HepG2 (cell line): ENCODE measurements around the gene PCTP. TPM values are rescaled to one million over a fixed set of nuclear protein-coding genes. Genes with fewer than 3 reads are reported as not detected.

Experiments used
- ARNT ChIP-seq: fragments of 450-650 bp; IDR thresholded peaks from 2 replicates; pipeline ENCODE4 v1.6.1; 2017
- CBFB ChIP-seq: sonication (generic); formaldehyde crosslinking; IDR thresholded peaks from 2 replicates; pipeline ENCODE4 v1.4.0; 2020; ENCODE audit warnings: missing genetic modification reagents
- EHMT2 ChIP-seq: fragments of 200-600 bp; sonication (generic); IDR thresholded peaks from 2 replicates; pipeline ENCODE4 v1.7.0; 2017; ENCODE audit warnings: antibody characterized with exemption, low read depth, low read length, borderline replicate concordance
- ETV5 ChIP-seq: IDR thresholded peaks from 2 replicates; pipeline ENCODE4 v1.6.1; 2018; ENCODE audit warnings: missing biosample characterization, missing genetic modification reagents, inconsistent platforms, borderline replicate concordance
- GTF3A ChIP-seq: sonication (generic); formaldehyde crosslinking; conservative IDR thresholded peaks from 2 replicates; pipeline ENCODE4 v1.4.0; 2020; ENCODE audit warnings: mild to moderate bottlenecking, missing genetic modification reagents
- MAFF ChIP-seq: IDR thresholded peaks from 2 replicates; pipeline ENCODE4 v1.6.1; 2011; ENCODE audit warnings: low read depth, low read length, improper control_type of control experiment
- SP140L ChIP-seq: sonication (generic); formaldehyde crosslinking; IDR thresholded peaks from 2 replicates; pipeline ENCODE4 v1.4.0; 2020; ENCODE audit warnings: missing genetic modification reagents, borderline replicate concordance
- ZBTB3 ChIP-seq: sonication (generic); formaldehyde crosslinking; IDR thresholded peaks from 2 replicates; pipeline ENCODE4 v1.4.0; 2020; ENCODE audit warnings: low read depth, mild to moderate bottlenecking, moderate library complexity, missing genetic modification reagents, borderline replicate concordance
- ZBTB7B ChIP-seq: sonication (generic); formaldehyde crosslinking; IDR thresholded peaks from 2 replicates; pipeline ENCODE4 v1.4.0; 2020; ENCODE audit warnings: missing genetic modification reagents
- ZMYM4 ChIP-seq: sonication (generic); formaldehyde crosslinking; IDR thresholded peaks from 2 replicates; pipeline ENCODE4 v1.8.1; 2023; ENCODE audit warnings: mild to moderate bottlenecking, missing genetic modification reagents
- ZNF12 ChIP-seq: sonication (generic); formaldehyde crosslinking; IDR thresholded peaks from 2 replicates; pipeline ENCODE4 v1.5.0; 2020; ENCODE audit warnings: missing genetic modification reagents
- ZNF30 ChIP-seq: sonication (generic); formaldehyde crosslinking; IDR thresholded peaks from 2 replicates; pipeline ENCODE4 v1.5.0; 2020; ENCODE audit warnings: mild to moderate bottlenecking, missing genetic modification reagents
- ZNF326 ChIP-seq: sonication (generic); formaldehyde crosslinking; IDR thresholded peaks from 2 replicates; pipeline ENCODE4 v1.4.0; 2020; ENCODE audit warnings: missing genetic modification reagents, borderline replicate concordance
- ZNF619 ChIP-seq: sonication (generic); formaldehyde crosslinking; IDR thresholded peaks from 2 replicates; pipeline ENCODE4 v1.4.0; 2020; ENCODE audit warnings: mild to moderate bottlenecking, missing genetic modification reagents
- ZNF660 ChIP-seq: sonication (generic); formaldehyde crosslinking; IDR thresholded peaks from 2 replicates; pipeline ENCODE4 v1.5.1; 2020; ENCODE audit warnings: mild to moderate bottlenecking, low read depth, missing genetic modification reagents, borderline replicate concordance
- polyA plus RNA-seq, 8 experiments: library from polyadenylated mRNA; depleted of rRNA in 3 of 8; stranded (reverse) in 7 of 8; unstranded in 1 of 8; fragments of >200 nt; fragmentation: Illumina TruSeq in 4 of 8; extraction: Trizol in 4 of 8; gene quantifications; 2 replicates each; pipeline versions ENCODE4 v1.2.1 to v1.2.3, GENCODE V29; 2011 to 2016; ENCODE audit warnings: low read depth in 4 of 8, missing spikeins in 1 of 8, mixed read lengths in 1 of 8; ENCODE audit not compliant: insufficient read depth in 1 of 8
- total RNA-seq, 5 experiments: library from RNA; depleted of rRNA; stranded (reverse); fragments of >200 nt; fragmentation: Illumina TruSeq; extraction: Trizol; gene quantifications; 2 replicates each; pipeline ENCODE4 v1.2.3, GENCODE V29; 2016; ENCODE audit warnings: low read depth in 1 of 5
- TF ChIP-seq, protein P1 (sequence below): sonication (generic); formaldehyde crosslinking; IDR thresholded peaks from 2 replicates; pipeline ENCODE4 v1.8.1; 2023; ENCODE audit warnings: mild to moderate bottlenecking, missing genetic modification reagents, borderline replicate concordance
- TF ChIP-seq, protein P2 (sequence below): sonication (generic); formaldehyde crosslinking; IDR thresholded peaks from 2 replicates; pipeline ENCODE4 v1.4.0; 2020; ENCODE audit warnings: mild to moderate bottlenecking, missing genetic modification reagents
- TF ChIP-seq, protein P3 (sequence below): IDR thresholded peaks from 2 replicates; pipeline ENCODE4 v1.6.1; 2016; ENCODE audit warnings: mild to moderate bottlenecking, missing biosample characterization, missing genetic modification reagents
- TF ChIP-seq, protein P4 (sequence below): sonication (generic); formaldehyde crosslinking; IDR thresholded peaks from 2 replicates; pipeline ENCODE4 v1.4.0; 2020; ENCODE audit warnings: missing genetic modification reagents, low read depth, mild to moderate bottlenecking, borderline replicate concordance
- TF ChIP-seq, protein P5 (sequence below): sonication (generic); formaldehyde crosslinking; conservative IDR thresholded peaks from 2 replicates; pipeline ENCODE4 v1.4.0; 2020; ENCODE audit warnings: missing genetic modification reagents
- TF ChIP-seq, protein P6 (sequence below): sonication (generic); formaldehyde crosslinking; IDR thresholded peaks from 2 replicates; pipeline ENCODE4 v1.5.1; 2020; ENCODE audit warnings: missing genetic modification reagents, mild to moderate bottlenecking, borderline replicate concordance

Gene PCTP
- total and polyA plus RNA-seq, 2 of the 13 experiments (the other 11 are each of a cell fraction or from before 2014, with no cell fraction given), result 37.1 to 50.7 TPM

DNA sequence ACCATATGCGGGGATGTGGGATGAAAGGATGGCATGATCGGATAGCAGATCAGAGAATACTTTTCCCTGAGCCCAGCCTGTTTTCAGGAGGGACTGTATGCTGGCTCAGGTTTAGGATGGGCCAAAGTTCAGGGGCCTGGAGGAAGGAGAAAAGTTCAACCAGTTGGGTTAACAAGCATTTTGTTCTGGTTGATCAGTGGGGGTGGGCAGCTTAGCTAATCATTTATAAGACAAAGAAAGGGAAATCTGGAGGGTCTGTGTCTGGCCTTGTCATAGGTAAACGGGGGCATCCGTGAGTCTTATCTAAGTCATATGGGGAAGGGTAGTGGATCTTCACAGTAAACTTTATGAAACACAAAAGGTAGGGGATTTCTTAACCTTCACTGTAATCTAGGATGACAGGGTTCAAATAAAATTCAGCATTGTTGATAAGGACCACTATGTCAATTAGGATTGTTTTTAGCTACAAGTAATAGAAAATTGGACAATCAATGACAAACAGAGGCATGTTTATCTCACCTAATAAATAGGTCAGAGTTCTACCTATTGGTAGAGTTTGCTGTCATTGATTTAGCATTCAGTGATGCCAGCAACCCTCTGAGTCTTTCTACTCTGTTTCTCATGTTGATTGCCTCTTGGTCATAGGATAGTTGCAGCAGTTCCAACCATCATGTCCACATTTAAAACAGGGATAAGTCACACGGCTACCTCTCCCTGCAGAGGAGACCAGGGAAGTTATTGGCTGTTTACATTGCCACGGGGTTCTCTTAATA is 11.4 kb downstream of the PCTP start (continued):
- no peak for TF ChIP-seq MAFF
- TF ChIP-seq, protein P1, sequence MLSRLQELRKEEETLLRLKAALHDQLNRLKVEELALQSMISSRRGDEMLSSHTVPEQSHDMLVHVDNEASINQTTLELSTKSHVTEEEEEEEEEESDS (CRISPR knock-in tag), result no peak
- TF ChIP-seq ZBTB3 (CRISPR knock-in tag), result no peak
- peak; percentile 57; the same call in 1 of the 2 replicates for TF ChIP-seq GTF3A (CRISPR knock-in tag)
- TF ChIP-seq ZMYM4, result peak; percentile 79
- TF ChIP-seq, protein P2, sequence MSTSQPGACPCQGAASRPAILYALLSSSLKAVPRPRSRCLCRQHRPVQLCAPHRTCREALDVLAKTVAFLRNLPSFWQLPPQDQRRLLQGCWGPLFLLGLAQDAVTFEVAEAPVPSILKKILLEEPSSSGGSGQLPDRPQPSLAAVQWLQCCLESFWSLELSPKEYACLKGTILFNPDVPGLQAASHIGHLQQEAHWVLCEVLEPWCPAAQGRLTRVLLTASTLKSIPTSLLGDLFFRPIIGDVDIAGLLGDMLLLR (CRISPR knock-in tag), result no peak
- TF ChIP-seq ZNF660, result no peak
- TF ChIP-seq ZNF619 (CRISPR knock-in tag), result no peak
- TF ChIP-seq, protein P3, sequence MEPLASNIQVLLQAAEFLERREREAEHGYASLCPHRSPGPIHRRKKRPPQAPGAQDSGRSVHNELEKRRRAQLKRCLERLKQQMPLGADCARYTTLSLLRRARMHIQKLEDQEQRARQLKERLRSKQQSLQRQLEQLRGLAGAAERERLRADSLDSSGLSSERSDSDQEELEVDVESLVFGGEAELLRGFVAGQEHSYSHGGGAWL, result no peak
- TF ChIP-seq ETV5, result peak; percentile 57; the same call in 1 of the 2 replicates
- no peak for TF ChIP-seq ZNF30 (CRISPR knock-in tag)
- TF ChIP-seq, protein P4, sequence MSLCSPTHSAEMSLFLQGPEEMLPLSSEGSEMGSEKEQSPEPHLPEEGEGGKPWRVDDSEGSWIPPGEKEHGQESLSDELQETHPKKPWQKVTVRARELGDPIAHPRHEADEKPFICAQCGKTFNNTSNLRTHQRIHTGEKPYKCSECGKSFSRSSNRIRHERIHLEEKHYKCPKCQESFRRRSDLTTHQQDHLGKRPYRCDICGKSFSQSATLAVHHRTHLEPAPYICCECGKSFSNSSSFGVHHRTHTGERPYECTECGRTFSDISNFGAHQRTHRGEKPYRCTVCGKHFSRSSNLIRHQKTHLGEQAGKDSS, result 0 out of 2 replicates have a peak, but pooled peaks have one; percentile 40
- TF ChIP-seq, protein P5, sequence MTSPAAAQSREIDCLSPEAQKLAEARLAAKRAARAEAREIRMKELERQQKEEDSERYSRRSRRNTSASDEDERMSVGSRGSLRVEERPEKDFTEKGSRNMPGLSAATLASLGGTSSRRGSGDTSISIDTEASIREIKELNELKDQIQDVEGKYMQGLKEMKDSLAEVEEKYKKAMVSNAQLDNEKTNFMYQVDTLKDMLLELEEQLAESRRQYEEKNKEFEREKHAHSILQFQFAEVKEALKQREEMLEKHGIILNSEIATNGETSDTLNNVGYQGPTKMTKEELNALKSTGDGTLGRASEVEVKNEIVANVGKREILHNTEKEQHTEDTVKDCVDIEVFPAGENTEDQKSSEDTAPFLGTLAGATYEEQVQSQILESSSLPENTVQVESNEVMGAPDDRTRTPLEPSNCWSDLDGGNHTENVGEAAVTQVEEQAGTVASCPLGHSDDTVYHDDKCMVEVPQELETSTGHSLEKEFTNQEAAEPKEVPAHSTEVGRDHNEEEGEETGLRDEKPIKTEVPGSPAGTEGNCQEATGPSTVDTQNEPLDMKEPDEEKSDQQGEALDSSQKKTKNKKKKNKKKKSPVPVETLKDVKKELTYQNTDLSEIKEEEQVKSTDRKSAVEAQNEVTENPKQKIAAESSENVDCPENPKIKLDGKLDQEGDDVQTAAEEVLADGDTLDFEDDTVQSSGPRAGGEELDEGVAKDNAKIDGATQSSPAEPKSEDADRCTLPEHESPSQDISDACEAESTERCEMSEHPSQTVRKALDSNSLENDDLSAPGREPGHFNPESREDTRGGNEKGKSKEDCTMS, result no peak
- no peak for TF ChIP-seq ARNT
- no peak for TF ChIP-seq ZNF12
- TF ChIP-seq ZNF326 (CRISPR knock-in tag), result no peak
- no peak for TF ChIP-seq CBFB (CRISPR knock-in tag)
- TF ChIP-seq SP140L (CRISPR knock-in tag), result no peak
- peak; percentile 63; the same call in 1 of the 2 replicates for TF ChIP-seq ZBTB7B (CRISPR knock-in tag)
- TF ChIP-seq EHMT2, result peak; percentile 44; the same call in 1 of the 2 replicates
- TF ChIP-seq, protein P6, sequence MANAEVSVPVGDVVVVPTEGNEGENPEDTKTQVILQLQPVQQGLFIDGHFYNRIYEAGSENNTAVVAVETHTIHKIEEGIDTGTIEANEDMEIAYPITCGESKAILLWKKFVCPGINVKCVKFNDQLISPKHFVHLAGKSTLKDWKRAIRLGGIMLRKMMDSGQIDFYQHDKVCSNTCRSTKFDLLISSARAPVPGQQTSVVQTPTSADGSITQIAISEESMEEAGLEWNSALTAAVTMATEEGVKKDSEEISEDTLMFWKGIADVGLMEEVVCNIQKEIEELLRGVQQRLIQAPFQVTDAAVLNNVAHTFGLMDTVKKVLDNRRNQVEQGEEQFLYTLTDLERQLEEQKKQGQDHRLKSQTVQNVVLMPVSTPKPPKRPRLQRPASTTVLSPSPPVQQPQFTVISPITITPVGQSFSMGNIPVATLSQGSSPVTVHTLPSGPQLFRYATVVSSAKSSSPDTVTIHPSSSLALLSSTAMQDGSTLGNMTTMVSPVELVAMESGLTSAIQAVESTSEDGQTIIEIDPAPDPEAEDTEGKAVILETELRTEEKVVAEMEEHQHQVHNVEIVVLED (CRISPR knock-in tag), result peak; percentile 44; the same call in 1 of the 2 replicates
